OCI-LY3 (cell line): ENCODE results near the gene PPP4R3A.

Experiments used
- EZH2phosphoT487 ChIP-seq: fragments of 200-600 bp; shearing (Covaris generic); IDR thresholded peaks from 2 replicates; pipeline ENCODE4 v1.6.1; 2018; ENCODE audit warnings: antibody characterized with exemption, mixed run types, low read depth
- TF ChIP-seq, protein P1 (sequence below): fragments of 200-600, 300-600 bp; sonication (generic); IDR thresholded peaks from 2 replicates; pipeline ENCODE4 v1.5.1; 2014; ENCODE audit warnings: antibody characterized with exemption, low read length, low read depth

DNA sequence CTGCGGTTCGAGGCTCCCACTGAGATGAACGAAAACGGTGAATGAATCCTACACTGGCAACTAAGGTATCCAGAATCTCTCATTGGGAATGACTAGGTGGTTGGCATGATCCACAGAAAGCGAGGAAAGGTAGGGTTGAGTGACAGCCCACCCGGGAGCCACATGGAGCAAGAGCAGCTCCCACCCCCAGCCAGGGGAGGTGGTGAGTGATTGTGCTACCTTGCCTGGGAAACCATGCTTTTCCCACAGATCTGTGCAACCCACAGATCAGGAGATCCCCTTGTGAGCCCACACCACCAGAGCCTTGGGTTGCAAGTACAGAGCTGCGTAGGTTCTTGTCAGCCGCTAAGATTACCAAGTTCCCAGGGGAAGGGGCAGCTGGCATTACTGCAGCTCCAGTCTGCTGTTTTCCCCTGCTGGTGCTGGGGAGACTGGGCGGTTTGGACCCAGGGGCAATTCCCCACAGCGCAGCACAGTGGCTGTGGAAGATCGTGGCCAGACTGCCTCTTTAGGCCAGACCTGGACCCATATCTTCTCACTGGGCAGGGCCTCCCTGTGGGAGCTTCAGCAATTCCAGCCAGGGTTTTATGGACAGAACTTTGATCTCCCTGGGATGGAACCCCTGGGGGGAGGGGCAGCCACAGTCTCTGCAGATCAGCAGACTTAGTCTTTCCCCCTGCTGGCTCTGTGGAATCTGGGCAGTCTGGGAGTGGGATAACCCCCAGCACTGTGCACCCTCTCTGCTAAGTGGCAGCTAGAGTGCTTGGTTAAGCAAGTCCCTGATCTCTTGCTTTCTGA lies 44.6 kb upstream of the PPP4R3A start:
- TF ChIP-seq, protein P1, sequence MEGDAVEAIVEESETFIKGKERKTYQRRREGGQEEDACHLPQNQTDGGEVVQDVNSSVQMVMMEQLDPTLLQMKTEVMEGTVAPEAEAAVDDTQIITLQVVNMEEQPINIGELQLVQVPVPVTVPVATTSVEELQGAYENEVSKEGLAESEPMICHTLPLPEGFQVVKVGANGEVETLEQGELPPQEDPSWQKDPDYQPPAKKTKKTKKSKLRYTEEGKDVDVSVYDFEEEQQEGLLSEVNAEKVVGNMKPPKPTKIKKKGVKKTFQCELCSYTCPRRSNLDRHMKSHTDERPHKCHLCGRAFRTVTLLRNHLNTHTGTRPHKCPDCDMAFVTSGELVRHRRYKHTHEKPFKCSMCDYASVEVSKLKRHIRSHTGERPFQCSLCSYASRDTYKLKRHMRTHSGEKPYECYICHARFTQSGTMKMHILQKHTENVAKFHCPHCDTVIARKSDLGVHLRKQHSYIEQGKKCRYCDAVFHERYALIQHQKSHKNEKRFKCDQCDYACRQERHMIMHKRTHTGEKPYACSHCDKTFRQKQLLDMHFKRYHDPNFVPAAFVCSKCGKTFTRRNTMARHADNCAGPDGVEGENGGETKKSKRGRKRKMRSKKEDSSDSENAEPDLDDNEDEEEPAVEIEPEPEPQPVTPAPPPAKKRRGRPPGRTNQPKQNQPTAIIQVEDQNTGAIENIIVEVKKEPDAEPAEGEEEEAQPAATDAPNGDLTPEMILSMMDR: no peak
- no peak for TF ChIP-seq EZH2phosphoT487
